HG03039 (cell line): ENCODE results near the gene CDH23.

Source experiments
- ATAC-seq: cut with Tn5 transposase; IDR thresholded peaks from one replicate; pipeline ENCODE4 v1.9.1; 2021; ENCODE audit warnings: mild to moderate bottlenecking, moderate library complexity; ENCODE audit not compliant: unreplicated experiment

The CDH23 gene

DNA sequence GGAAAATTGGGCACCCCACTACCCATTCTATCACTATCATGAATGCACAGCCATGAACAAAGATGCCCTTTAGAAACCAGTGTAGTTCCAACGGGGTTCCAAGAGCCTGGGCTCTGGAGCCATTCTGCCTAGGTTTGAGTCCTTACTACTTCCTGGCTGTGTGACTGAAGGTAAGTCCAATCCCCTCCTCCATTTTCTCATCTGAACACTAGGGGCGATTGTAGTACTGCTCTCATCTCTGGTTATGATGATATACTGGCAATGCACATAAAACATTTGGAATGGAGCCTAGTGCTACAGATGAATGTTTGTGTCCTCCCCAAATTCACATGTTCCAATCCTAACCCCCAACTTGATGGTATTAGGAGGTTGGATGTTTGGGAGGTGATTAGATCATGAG is 28.1 kb upstream of the CDH23 start:
- no peak for ATAC-seq

- ATAC-seq: no peak
Measured at GRCh38 chr10:71369602-71370001, 27.1 kb upstream of the CDH23 start.

DNA sequence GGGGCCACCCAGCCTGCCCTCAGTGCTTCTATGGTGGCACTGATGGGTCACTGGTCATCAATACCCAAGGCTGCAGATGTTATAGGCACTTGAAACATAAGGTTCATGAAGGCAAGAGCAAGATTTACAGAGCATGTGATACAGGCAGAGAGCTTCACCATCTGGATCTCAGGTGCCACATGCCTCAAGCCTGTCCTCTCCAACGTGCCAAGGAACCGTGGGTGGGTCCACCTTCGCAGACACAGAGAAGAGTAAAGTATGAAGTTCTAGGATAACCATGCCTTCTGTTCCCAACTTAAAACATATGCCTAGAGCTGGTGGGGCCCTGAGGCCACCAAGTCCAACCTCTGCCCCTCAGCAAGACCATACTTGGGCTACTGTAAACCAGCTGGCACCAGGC is 26.7 kb upstream of the CDH23 start:
- ATAC-seq: no peak

DNA sequence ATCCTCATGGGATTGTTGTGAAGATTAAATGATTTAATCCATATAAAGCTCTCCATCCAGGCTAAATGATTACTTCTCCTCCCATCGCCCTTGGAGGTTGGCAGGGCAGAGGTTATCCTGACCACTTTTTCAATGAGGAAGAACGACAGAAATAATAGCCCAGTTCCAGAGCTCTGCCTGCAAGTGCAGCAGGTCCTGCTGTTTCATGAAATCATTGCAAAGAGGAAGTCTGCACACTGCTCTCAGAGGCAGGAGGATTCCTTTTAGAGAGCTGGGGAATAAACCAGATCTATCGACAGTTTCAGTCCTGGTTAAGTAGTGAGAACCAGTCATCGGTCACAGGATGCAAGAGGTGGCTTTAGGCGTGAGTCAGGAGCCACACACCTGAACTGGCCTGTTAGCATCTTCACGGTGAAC is 25.0 kb upstream of the CDH23 start:
- ATAC-seq: no peak

- ATAC-seq: peak; percentile 34
Measured at GRCh38 chr10:71372882-71373495, 23.7 kb upstream of the CDH23 start.

DNA sequence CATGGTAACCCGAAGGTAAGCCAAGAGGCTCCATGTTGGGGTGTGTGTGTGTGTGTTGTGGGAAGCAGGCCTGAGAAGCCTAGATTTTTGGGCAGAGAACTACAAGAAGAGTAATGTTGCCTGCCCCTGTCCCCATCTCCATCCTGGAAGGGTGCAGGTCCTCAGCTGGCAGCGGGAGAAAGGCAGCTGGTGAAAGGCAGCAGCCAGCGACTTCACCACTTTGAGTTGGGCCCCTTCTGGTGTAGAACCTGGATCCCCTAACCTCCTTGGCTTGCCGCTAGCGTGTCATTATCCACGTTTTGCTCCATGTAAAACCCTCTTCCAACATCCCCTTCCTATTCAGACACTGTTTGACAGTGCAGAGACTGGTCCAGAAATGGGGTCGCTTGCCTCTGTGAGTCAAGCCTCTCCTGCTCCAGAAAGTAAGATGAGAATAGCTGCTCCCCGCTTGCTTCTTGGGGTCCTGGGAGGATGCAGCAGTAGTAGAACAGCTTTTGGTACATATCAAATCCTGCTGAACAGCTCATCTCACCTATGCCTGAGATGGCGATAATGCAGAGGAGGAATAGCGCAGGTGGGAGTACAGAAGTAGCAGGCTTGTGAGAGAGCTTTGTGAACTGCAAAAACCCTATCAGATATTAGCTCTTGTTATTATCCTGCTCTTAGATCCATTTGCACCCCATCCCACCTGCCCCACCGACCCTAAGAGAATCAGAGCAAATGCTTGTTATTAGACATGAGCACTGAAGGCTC is 22.1 kb upstream of the CDH23 start:
- ATAC-seq: no peak

DNA sequence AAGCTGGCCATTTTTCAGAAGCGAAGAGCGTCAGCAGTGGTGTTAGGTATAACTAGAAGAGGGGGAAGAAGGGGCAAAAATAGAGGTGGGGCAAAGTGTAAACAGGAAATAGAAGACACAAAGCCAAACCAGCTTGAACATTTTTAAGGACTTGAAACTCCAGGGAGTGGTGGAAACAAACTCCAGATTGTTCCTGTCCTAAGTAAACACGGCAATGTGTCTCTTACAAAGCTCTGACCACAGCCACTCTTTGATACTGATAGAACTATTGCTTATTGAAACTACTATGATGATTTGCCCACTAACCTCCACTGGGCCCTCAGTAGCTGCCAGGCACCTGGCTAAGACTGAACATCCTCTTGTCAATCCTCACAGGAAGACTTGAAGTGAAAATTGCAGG is 20.8 kb upstream of the CDH23 start:
- no peak for ATAC-seq

GRCh38 chr10:71378336-71379117 is 18.2 kb upstream of the CDH23 start:
- no peak for ATAC-seq

DNA sequence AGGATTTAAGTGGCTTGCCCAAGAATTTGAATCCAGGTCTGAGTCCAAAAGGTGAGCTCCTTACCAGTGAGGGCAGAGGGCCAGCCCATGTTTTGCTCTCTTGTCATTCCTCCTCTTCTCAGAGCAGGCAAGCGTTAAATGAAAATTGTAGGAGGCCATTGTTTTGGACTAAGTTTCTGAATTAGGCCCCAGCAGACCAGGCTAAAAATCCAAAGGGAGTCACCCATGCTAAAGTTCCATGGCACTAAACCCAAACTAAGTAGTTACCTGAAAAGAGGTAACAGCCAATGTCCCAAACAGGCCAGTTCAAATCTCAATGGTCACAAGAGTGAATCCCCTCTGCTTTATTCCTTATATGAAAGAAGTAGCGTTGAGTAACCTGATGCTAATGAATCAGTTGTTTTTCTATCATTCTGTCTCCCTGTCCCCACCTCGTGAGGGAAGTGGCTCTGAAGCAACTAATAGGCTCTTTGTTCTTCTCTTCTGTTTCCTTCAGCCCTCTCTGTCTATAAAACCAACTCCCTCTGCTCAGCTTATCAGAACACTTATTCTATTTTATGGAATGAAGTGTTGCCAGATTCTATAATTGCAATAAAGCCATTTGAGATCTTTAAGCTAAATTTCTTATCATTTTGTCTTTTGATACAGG is 17.5 kb upstream of the CDH23 start:
- ATAC-seq: no peak

GRCh38 chr10:71380841-71381240 is 15.9 kb upstream of the CDH23 start:
- no peak for ATAC-seq

DNA sequence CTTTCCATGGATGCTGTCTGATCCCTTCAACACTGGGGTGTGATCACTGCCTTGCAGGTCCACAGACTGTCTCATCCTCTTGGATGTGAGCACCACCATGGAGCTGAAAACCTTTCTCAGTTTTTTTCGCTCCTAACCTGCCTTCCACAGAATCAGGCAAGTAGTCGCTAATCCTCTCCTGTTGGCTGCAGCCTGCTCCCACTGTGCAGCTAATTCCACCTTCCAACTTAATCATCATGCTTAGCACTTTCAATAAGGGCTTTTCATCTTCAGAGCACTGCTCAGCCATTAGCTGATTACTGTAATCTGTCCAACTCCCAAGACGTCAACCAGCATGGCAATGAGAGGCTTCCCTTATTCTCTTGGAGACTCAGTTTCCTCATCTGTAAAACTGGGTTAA is 15.1 kb upstream of the CDH23 start:
- no peak for ATAC-seq

- ATAC-seq: no peak
Measured at GRCh38 chr10:71382028-71382427, 14.7 kb upstream of the CDH23 start.

- ATAC-seq: no peak
Measured at GRCh38 chr10:71382757-71383156, 14.0 kb upstream of the CDH23 start.

DNA sequence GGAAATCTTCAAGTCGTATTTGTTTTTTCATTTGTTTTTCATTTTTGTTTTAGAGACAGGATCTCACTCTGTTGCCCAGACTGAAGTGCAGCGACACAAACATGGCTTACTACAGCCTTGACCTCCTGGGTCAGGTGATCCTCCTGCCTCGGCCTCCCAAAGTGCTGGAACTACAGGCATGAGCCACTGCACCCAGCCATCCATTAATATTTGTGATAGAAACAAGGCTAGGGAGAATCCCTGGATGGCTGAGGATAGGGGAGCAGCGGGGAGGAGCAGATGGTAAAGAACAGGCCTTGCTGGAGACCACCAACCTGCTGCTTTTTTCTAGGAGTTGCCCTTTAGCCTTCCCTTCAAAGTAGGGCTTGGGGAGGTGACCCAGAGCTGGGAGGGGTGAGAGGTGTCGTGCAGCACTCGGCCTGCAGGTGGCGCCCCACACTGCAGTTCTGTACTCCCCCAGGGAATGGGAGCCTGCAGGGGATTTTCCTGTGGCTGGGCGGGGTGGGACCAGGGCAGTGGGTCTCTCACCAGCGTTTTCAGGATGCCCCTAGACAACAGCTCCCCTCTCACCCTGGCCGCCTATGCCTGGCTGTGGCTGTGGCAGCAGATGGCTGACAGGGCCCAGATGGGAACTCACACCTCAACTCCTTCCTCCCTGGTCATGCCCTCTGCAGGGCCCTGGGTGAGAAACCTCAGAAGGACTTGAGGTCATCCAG is 12.6 kb upstream of the CDH23 start:
- no peak for ATAC-seq

DNA sequence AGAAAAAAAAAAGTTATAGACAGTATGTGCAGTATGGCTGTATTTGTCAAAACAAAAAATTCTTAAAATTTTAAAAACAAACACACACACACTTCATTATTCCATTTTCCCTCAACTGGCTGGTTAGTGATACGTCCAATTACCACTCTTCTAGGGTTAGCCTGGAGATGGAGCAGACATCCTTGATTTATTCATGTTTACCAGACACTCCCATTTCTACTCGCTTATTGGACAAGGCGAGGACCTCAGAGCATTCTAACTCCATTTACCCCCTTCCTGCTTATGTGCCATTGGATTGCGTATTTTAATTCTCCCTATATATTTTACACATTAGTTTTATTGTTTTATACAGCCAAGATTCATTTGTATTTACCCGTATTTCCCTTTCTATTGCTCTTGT is 8.5 kb upstream of the CDH23 start:
- ATAC-seq: no peak

- no peak for ATAC-seq
Measured at GRCh38 chr10:71388583-71389310, 8.0 kb upstream of the CDH23 start.

GRCh38 chr10:71389768-71390460 is 6.8 kb upstream of the CDH23 start:
- no peak for ATAC-seq

DNA sequence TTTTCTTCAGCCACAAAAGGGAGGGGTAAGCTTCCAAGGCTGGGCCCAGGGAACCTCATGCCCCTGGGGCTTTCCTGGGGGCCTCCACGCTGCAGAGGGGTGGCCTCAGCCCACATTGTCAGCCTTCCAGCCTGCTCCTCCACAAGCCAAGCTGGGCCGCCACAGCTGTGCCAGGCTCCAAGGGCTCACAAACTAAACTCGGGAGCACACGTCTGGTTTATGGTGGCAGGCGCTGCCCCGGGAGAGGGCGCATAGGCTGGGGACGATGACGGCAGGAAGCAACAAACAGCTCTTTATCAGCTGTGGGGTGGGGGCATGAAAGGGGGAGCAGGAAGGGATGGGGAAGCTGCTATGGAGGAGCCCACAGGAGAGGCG is 6.3 kb upstream of the CDH23 start:
- ATAC-seq: no peak

- ATAC-seq: no peak
Measured at GRCh38 chr10:71390921-71391690, 5.6 kb upstream of the CDH23 start.
